HG03103 (cell line): Measurements from ENCODE around the gene CARD10.

ENCODE experiments used
- ATAC-seq: cut with Tn5 transposase; IDR thresholded peaks from one replicate; pipeline ENCODE4 v1.9.1; 2021; ENCODE audit warnings: low read depth; ENCODE audit not compliant: unreplicated experiment

The CARD10 gene

GRCh38 chr22:37504964-37505363 is 14.3 kb downstream of the CARD10 start:
- no peak for ATAC-seq

- ATAC-seq = no peak
These were observed 15.4 kb downstream of the CARD10 start for GRCh38 chr22:37503850-37504249.

GRCh38 chr22:37503183-37503683 is 16.0 kb downstream of the CARD10 start:
- no peak for ATAC-seq

GRCh38 chr22:37502342-37503182 is 16.7 kb downstream of the CARD10 start:
- ATAC-seq = no peak

GRCh38 chr22:37501610-37502341 is 17.4 kb downstream of the CARD10 start:
- no peak for ATAC-seq

- ATAC-seq = no peak
These were observed 18.2 kb downstream of the CARD10 start for GRCh38 chr22:37500745-37501609.

GRCh38 chr22:37499789-37500540 is 19.2 kb downstream of the CARD10 start:
- ATAC-seq = no peak

GRCh38 chr22:37499027-37499707 is 20.0 kb downstream of the CARD10 start:
- ATAC-seq = no peak

- ATAC-seq = no peak
These were observed 20.8 kb downstream of the CARD10 start for GRCh38 chr22:37498289-37498909.

- no peak for ATAC-seq
These were observed 22.1 kb downstream of the CARD10 start for GRCh38 chr22:37497062-37497599.

GRCh38 chr22:37496651-37497050 is 22.6 kb downstream of the CARD10 start:
- no peak for ATAC-seq

GRCh38 chr22:37493979-37494378 is 25.2 kb downstream of the CARD10 start:
- ATAC-seq = no peak

GRCh38 chr22:37492428-37493344 is 26.5 kb downstream of the CARD10 start:
- ATAC-seq = no peak

- no peak for ATAC-seq
These were observed 27.4 kb downstream of the CARD10 start for GRCh38 chr22:37491559-37492427.

GRCh38 chr22:37491106-37491505 is 28.1 kb downstream of the CARD10 start:
- no peak for ATAC-seq

- ATAC-seq = no peak
These were observed 29.2 kb downstream of the CARD10 start for GRCh38 chr22:37489983-37490382.
